22Rv1 (cell line): ENCODE measurements around the gene MORN2.

Experiments used
- ZFX ChIP-seq: fragments of 450-650 bp; IDR thresholded peaks from 2 replicates; pipeline ENCODE4 v1.6.1; 2017; ENCODE audit warnings: antibody characterized with exemption, borderline replicate concordance
- TF ChIP-seq, protein P1 (sequence below): fragments of 450-650 bp; IDR thresholded peaks from 2 replicates; pipeline ENCODE4 v1.5.1; 2017; ENCODE audit warnings: mild to moderate bottlenecking

DNA sequence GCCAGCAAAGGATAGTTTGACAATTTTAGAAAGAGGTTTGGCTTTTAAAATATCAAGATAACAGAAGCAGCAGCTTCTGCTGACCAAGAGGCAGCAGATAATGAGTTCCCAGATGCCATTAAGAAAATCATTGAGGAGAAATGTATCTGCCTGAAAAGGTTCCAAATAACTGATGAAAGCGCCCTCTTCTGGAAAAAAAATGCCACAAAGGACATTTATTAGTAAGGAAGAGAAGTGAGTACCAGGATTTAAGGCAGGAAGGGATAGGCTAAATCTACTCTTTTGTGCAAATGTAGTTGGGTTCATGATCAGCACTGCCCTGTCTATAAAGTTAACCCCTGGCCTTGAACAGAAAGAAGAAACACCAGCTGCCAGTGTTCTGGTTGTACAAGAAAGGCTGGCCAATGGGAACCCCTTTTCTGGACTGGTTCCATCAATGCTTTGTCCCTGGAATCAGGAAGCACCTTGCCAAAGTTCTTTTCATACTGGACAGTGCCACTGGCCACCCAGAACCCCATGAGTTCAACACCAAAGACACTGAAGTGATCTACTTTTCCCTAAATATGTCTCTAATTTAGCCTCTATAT, 40.7 kb upstream of the MORN2 start:
- TF ChIP-seq, protein P1, sequence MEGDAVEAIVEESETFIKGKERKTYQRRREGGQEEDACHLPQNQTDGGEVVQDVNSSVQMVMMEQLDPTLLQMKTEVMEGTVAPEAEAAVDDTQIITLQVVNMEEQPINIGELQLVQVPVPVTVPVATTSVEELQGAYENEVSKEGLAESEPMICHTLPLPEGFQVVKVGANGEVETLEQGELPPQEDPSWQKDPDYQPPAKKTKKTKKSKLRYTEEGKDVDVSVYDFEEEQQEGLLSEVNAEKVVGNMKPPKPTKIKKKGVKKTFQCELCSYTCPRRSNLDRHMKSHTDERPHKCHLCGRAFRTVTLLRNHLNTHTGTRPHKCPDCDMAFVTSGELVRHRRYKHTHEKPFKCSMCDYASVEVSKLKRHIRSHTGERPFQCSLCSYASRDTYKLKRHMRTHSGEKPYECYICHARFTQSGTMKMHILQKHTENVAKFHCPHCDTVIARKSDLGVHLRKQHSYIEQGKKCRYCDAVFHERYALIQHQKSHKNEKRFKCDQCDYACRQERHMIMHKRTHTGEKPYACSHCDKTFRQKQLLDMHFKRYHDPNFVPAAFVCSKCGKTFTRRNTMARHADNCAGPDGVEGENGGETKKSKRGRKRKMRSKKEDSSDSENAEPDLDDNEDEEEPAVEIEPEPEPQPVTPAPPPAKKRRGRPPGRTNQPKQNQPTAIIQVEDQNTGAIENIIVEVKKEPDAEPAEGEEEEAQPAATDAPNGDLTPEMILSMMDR = peak; percentile 72
- TF ChIP-seq ZFX = no peak
